CD14-positive monocyte (primary cell): ENCODE data around the gene STAC. TPM values are rescaled to one million over a fixed set of nuclear protein-coding genes. Genes with fewer than 3 reads are reported as not detected.

Source experiments
- DNase-seq, 3 donors: peaks; one replicate each; pipeline ENCODE4 v3.0.0-alpha.2; 2011 to 2022
- H2AFZ ChIP-seq: 2 replicates; pipeline ENCODE4 v1.6.0; 2012; ENCODE audit warnings: mild to moderate bottlenecking, low read depth, low read length, inconsistent platforms; ENCODE audit not compliant: insufficient read depth, poor library complexity, severe bottlenecking
- H3K27ac ChIP-seq, 2 donors: 1 replicate in 1 of 2; 2 replicates in 1 of 2; pipeline ENCODE4 v1.5.1; 2012 to 2013; ENCODE audit warnings: low read length in 2 of 2, control low read depth in 1 of 2, inconsistent platforms in 1 of 2, low read depth in 1 of 2, mild to moderate bottlenecking in 1 of 2
- H3K27me3 ChIP-seq, 2 donors: one replicate each; pipeline versions ENCODE4 v1.6.0 to v1.6.1; 2011 to 2013; ENCODE audit warnings: low read length in 2 of 2; ENCODE audit not compliant: control insufficient read depth in 2 of 2, insufficient read depth in 2 of 2
- H3K36me3 ChIP-seq, 2 donors: replicated peaks in 1 of 2; 1 replicate in 1 of 2; 2 replicates in 1 of 2; pipeline versions ENCODE4 v1.5.1 to v1.6.1; 2012 to 2013; ENCODE audit warnings: low read length in 2 of 2, control low read depth in 1 of 2, inconsistent platforms in 1 of 2, mild to moderate bottlenecking in 1 of 2; ENCODE audit not compliant: insufficient read depth in 2 of 2, control insufficient read depth in 1 of 2
- H3K4me1 ChIP-seq, 2 donors: 1 replicate in 1 of 2; 2 replicates in 1 of 2; pipeline versions ENCODE4 v1.5.1 to v1.6.1; 2012 to 2013; ENCODE audit warnings: low read length in 2 of 2, control low read depth in 1 of 2, inconsistent platforms in 1 of 2, mild to moderate bottlenecking in 1 of 2, moderate library complexity in 1 of 2; ENCODE audit not compliant: insufficient read depth in 2 of 2, control insufficient read depth in 1 of 2
- H3K4me2 ChIP-seq: replicated peaks from 2 replicates; pipeline ENCODE3; 2012; ENCODE audit warnings: low read length, moderate library complexity, mild to moderate bottlenecking; ENCODE audit not compliant: poor library complexity, severe bottlenecking; ENCODE audit errors: extremely low read depth
- H3K4me3 ChIP-seq, 3 experiments: fragments of 200-600 bp in 1 of 3; sonication (generic) in 1 of 3; replicated peaks in 1 of 3; 1 replicate in 2 of 3; 2 replicates in 1 of 3; pipeline ENCODE4 v1.5.1; 2011 to 2013; ENCODE audit warnings: low read length in 3 of 3, mild to moderate bottlenecking in 3 of 3, control low read depth in 2 of 3, low read depth in 2 of 3, inconsistent platforms in 1 of 3, moderate library complexity in 1 of 3
- H3K79me2 ChIP-seq: 2 replicates; pipeline ENCODE4 v1.6.0; 2012; ENCODE audit warnings: mild to moderate bottlenecking, control low read depth, inconsistent platforms, low read length, moderate library complexity; ENCODE audit not compliant: insufficient read depth
- H3K9ac ChIP-seq: 2 replicates; pipeline ENCODE4 v1.6.0; 2017; ENCODE audit warnings: low read length, mild to moderate bottlenecking; ENCODE audit not compliant: insufficient read depth, poor library complexity, severe bottlenecking
- H3K9me3 ChIP-seq, 2 donors: replicated peaks in 1 of 2; 1 replicate in 1 of 2; 2 replicates in 1 of 2; pipeline versions ENCODE4 v1.5.1 to v1.6.1; 2012 to 2013; ENCODE audit warnings: low read length in 2 of 2, control low read depth in 1 of 2; ENCODE audit not compliant: control insufficient read depth in 1 of 2, insufficient read depth in 1 of 2
- H4K20me1 ChIP-seq: 2 replicates; pipeline ENCODE4 v1.6.0; 2012; ENCODE audit warnings: mild to moderate bottlenecking, low read length, control low read depth, moderate library complexity; ENCODE audit not compliant: insufficient read depth
- H3K27ac Mint-ChIP-seq, 7 donors: one replicate each; pipeline ENCODE4 v1.8.0; 2020; ENCODE audit warnings: mild to moderate bottlenecking in 7 of 7, mixed read lengths in 7 of 7, moderate library complexity in 6 of 7, inconsistent platforms in 2 of 7
- H3K27me3 Mint-ChIP-seq, 3 donors: one replicate each; pipeline ENCODE4 v1.8.0; 2021 to 2022; ENCODE audit warnings: low read depth in 3 of 3, mild to moderate bottlenecking in 3 of 3, mixed read lengths in 3 of 3, moderate library complexity in 3 of 3, inconsistent platforms in 1 of 3
- H3K36me3 Mint-ChIP-seq, 2 donors: one replicate each; pipeline ENCODE4 v1.8.0; 2020; ENCODE audit warnings: mixed read lengths in 2 of 2, inconsistent platforms in 1 of 2, mild to moderate bottlenecking in 1 of 2
- H3K4me1 Mint-ChIP-seq: one replicate; pipeline ENCODE4 v1.8.0; 2020; ENCODE audit warnings: mild to moderate bottlenecking, mixed read lengths
- H3K4me3 Mint-ChIP-seq, 2 donors: one replicate each; pipeline ENCODE4 v1.8.0; 2020; ENCODE audit warnings: mild to moderate bottlenecking in 2 of 2, mixed read lengths in 2 of 2, moderate library complexity in 1 of 2
- H3K9me3 Mint-ChIP-seq, 7 donors: one replicate each; pipeline ENCODE4 v1.8.0; 2020 to 2022; ENCODE audit warnings: mixed read lengths in 7 of 7, mild to moderate bottlenecking in 6 of 7, moderate library complexity in 6 of 7, inconsistent platforms in 2 of 7
- CTCF ChIP-seq: fragments of 200-600 bp; IDR thresholded peaks from one replicate; pipeline ENCODE4 v1.8.0; 2022; ENCODE audit warnings: antibody characterized with exemption, mild to moderate bottlenecking
- WGBS: methylation state at CpG from one replicate; pipeline ENCODE4 v1.1.5; 2013; ENCODE audit warnings: missing lambda C conversion rate; ENCODE audit not compliant: insufficient coverage; 5-methylcytosine and 5-hydroxymethylcytosine counted together
- intact Hi-C, 2 donors: fragments of 100-400 bp; cut with micrococcal nuclease; formaldehyde crosslinking; loops; one replicate each; pipeline versions ENCODE4 v1.15.0 to v1.15.1; 2023
- polyA plus RNA-seq, 3 donors: library from polyadenylated mRNA; depleted of rRNA in 1 of 3; unstranded in 2 of 3; stranded (reverse) in 1 of 3; fragments of 300-500 nt in 2 of 3; fragments of >200 nt in 1 of 3; fragmentation: Illumina TruSeq in 2 of 3; gene quantifications; 1 replicate in 2 of 3; 2 replicates in 1 of 3; pipeline ENCODE4 v1.2.3, GENCODE V29; 2012 to 2021

The STAC gene
- polyA plus RNA-seq, 3 donors: 0.10 to 0.40 (median 0.12) TPM

GRCh38 chr3:36403661-36404060 is 23.4 kb downstream of the STAC start:
- peaks cover 0 to 2% (median 0%) of the 10 kb centered on the region in 7 donors for H3K9me3 Mint-ChIP-seq
- Histone ChIP-seq H3K4me2 (no peak overlapping the region), H4K20me1 (no peaks in the 10 kb centered on the region), H3K27ac (no peak overlapping the region), H3K9me3 (no peaks in the 10 kb centered on the region), H3K27me3 (no peaks in the 10 kb centered on the region), H3K9ac (no peak overlapping the region), H3K4me1 (no peaks in the 10 kb centered on the region), H3K36me3 (no peaks in the 10 kb centered on the region), H3K79me2 (no peaks in the 10 kb centered on the region), H2AFZ (no peak overlapping the region), H3K4me3 (no peak overlapping the region)
- H3K27ac Mint-ChIP-seq: no peak overlapping the region
- TF ChIP-seq CTCF: no peak
- intact Hi-C loops: no loop called here
- no peaks in the 10 kb centered on the region for H3K27me3 Mint-ChIP-seq
- H3K4me3 Mint-ChIP-seq: no peak overlapping the region
- DNase-seq: no peak
- H3K36me3 Mint-ChIP-seq: no peaks in the 10 kb centered on the region
- H3K4me1 Mint-ChIP-seq: no peaks in the 10 kb centered on the region

GRCh38 chr3:36405190-36405589 is 24.9 kb downstream of the STAC start:
- TF ChIP-seq CTCF: no peak

More at GRCh38 chr3:36405190-36405589, 24.9 kb downstream of the STAC start:
- no peak overlapping the region for H3K4me2 ChIP-seq
- no peaks in the 10 kb centered on the region for H3K79me2 ChIP-seq
- intact Hi-C loops: no loop called here
- H3K4me1 Mint-ChIP-seq: no peaks in the 10 kb centered on the region
- no peaks in the 10 kb centered on the region for H4K20me1 ChIP-seq
- no peak overlapping the region for H3K9ac ChIP-seq
- no peak overlapping the region for H3K27ac ChIP-seq
- H3K36me3 Mint-ChIP-seq: no peaks in the 10 kb centered on the region
- H3K27ac Mint-ChIP-seq: no peak overlapping the region
- H3K4me3 ChIP-seq: no peak overlapping the region
- peaks cover 0 to 2% (median 0%) of the 10 kb centered on the region in 7 donors for H3K9me3 Mint-ChIP-seq
- no peak overlapping the region for H3K4me3 Mint-ChIP-seq
- no peaks in the 10 kb centered on the region for H3K27me3 ChIP-seq
- no peaks in the 10 kb centered on the region for H3K27me3 Mint-ChIP-seq
- no peak for DNase-seq
- no peaks in the 10 kb centered on the region for H3K9me3 ChIP-seq
- 93% methylated on average over 2 of the region's 4 CpGs for WGBS
- H2AFZ ChIP-seq: no peak overlapping the region
- no peaks in the 10 kb centered on the region for H3K4me1 ChIP-seq
- H3K36me3 ChIP-seq: no peaks in the 10 kb centered on the region
